Liver (tissue), 9 donors: ENCODE measurements around the gene STK17A. TPM values are rescaled to one million over a fixed set of nuclear protein-coding genes. Genes with fewer than 3 reads are reported as not detected.

Source experiments
- DNase-seq: peaks from one replicate; pipeline ENCODE4 v3.0.0-alpha.2; 2017; ENCODE audit warnings: low spot score
- H3K27ac ChIP-seq, 2 donors: one replicate each; pipeline ENCODE4 v1.7.0; 2013; ENCODE audit warnings: inconsistent platforms in 2 of 2, low read length in 2 of 2, control low read depth in 1 of 2, low read depth in 1 of 2, mild to moderate bottlenecking in 1 of 2
- H3K27me3 ChIP-seq, 4 donors: one replicate each; pipeline versions ENCODE4 v1.6.1 to v1.7.0; 2013; ENCODE audit warnings: low read length in 3 of 4, inconsistent platforms in 1 of 4, mild to moderate bottlenecking in 1 of 4, moderate library complexity in 1 of 4; ENCODE audit not compliant: control insufficient read depth in 4 of 4, insufficient read depth in 4 of 4
- H3K36me3 ChIP-seq, 4 donors: one replicate each; pipeline versions ENCODE4 v1.6.1 to v1.7.0; 2013; ENCODE audit warnings: low read length in 3 of 4, mild to moderate bottlenecking in 3 of 4, low read depth in 1 of 4, moderate library complexity in 1 of 4; ENCODE audit not compliant: control insufficient read depth in 4 of 4, insufficient read depth in 3 of 4
- H3K4me1 ChIP-seq, 4 donors: one replicate each; pipeline versions ENCODE4 v1.6.1 to v1.7.0; 2013; ENCODE audit warnings: low read length in 3 of 4, mild to moderate bottlenecking in 3 of 4, moderate library complexity in 1 of 4; ENCODE audit not compliant: control insufficient read depth in 4 of 4, insufficient read depth in 4 of 4
- H3K4me3 ChIP-seq, 3 donors: one replicate each; pipeline versions ENCODE4 v1.6.1 to v1.7.0; 2013; ENCODE audit warnings: low read length in 3 of 3, control low read depth in 1 of 3, low read depth in 1 of 3, mild to moderate bottlenecking in 1 of 3
- H3K9ac ChIP-seq, 2 donors: one replicate each; pipeline ENCODE4 v1.7.0; 2013; ENCODE audit warnings: low read length in 2 of 2, mild to moderate bottlenecking in 2 of 2, moderate library complexity in 2 of 2, control low read depth in 1 of 2, low read depth in 1 of 2
- H3K9me3 ChIP-seq, 4 donors: one replicate each; pipeline versions ENCODE4 v1.6.1 to v1.7.0; 2013; ENCODE audit warnings: low read length in 3 of 4; ENCODE audit not compliant: control insufficient read depth in 4 of 4
- EGR1 ChIP-seq, 2 donors: IDR thresholded peaks; 2 replicates each; pipeline ENCODE4 v1.6.1; 2016 to 2018; ENCODE audit warnings: antibody characterized with exemption in 2 of 2, low read depth in 2 of 2
- FOXA1 ChIP-seq: IDR thresholded peaks from 2 replicates; pipeline ENCODE4 v1.6.1; 2016; ENCODE audit warnings: antibody characterized with exemption
- GABPA ChIP-seq, 2 donors: IDR thresholded peaks in 1 of 2; conservative IDR thresholded peaks in 1 of 2; 2 replicates each; pipeline ENCODE4 v1.6.1; 2016; ENCODE audit warnings: antibody characterized with exemption in 2 of 2, mild to moderate bottlenecking in 1 of 2, moderate library complexity in 1 of 2
- HNF4A ChIP-seq, 2 donors: conservative IDR thresholded peaks; 2 replicates each; pipeline ENCODE4 v1.6.1; 2016; ENCODE audit warnings: antibody characterized with exemption in 2 of 2, mild to moderate bottlenecking in 2 of 2
- HNF4G ChIP-seq: IDR thresholded peaks from 2 replicates; pipeline ENCODE4 v1.6.1; 2016; ENCODE audit warnings: antibody characterized with exemption
- RXRA ChIP-seq, 2 donors: IDR thresholded peaks; 2 replicates each; pipeline ENCODE4 v1.6.1; 2017 to 2018; ENCODE audit warnings: antibody characterized with exemption in 2 of 2, mild to moderate bottlenecking in 1 of 2
- SP1 ChIP-seq: IDR thresholded peaks from 2 replicates; pipeline ENCODE4 v1.6.1; 2018; ENCODE audit warnings: antibody characterized with exemption, mild to moderate bottlenecking
- TAF1 ChIP-seq: conservative IDR thresholded peaks from 2 replicates; pipeline ENCODE4 v1.6.1; 2016; ENCODE audit warnings: antibody characterized with exemption, mild to moderate bottlenecking
- YY1 ChIP-seq: IDR thresholded peaks from 2 replicates; pipeline ENCODE4 v1.6.1; 2016; ENCODE audit warnings: antibody characterized with exemption, mild to moderate bottlenecking
- WGBS: extraction: QIAGEN DNeasy Blood & Tissue Kit; methylation state at CpG from one replicate; pipeline ENCODE4 v1.1.7; 2013; 5-methylcytosine and 5-hydroxymethylcytosine counted together
- polyA plus RNA-seq, 2 donors: library from polyadenylated mRNA; stranded (reverse) in 1 of 2; unstranded in 1 of 2; fragments of 200-250 nt in 1 of 2; fragments of >200 nt in 1 of 2; fragmentation: Nextera tagmentation in 1 of 2; extraction: Ambion mirVana in 1 of 2; gene quantifications; one replicate each; pipeline versions ENCODE4 v1.2.1 to v1.2.3, GENCODE V29; 2013 to 2015
- total RNA-seq, 2 donors: library from RNA; depleted of rRNA; stranded (reverse); fragments of >200 nt; gene quantifications; one replicate each; pipeline ENCODE4 v1.2.3, GENCODE V29; 2014
- TF ChIP-seq, protein P1 (sequence below): IDR thresholded peaks from 2 replicates; pipeline ENCODE4 v1.6.1; 2016; ENCODE audit warnings: antibody characterized with exemption
- TF ChIP-seq, protein P2 (sequence below): IDR thresholded peaks from 2 replicates; pipeline ENCODE4 v1.6.1; 2016; ENCODE audit warnings: antibody characterized with exemption
- TF ChIP-seq, protein P3 (sequence below): IDR thresholded peaks from 2 replicates; pipeline ENCODE4 v1.6.1; 2016; ENCODE audit warnings: antibody characterized with exemption
- TF ChIP-seq, protein P4 (sequence below): IDR thresholded peaks from 2 replicates; pipeline ENCODE4 v1.6.1; 2016; ENCODE audit warnings: antibody characterized with exemption, mild to moderate bottlenecking
- donor health status: healthy.
- donor health status: healthy.
- donor health status: healthy.
- donor health status: healthy.
- donor health status: healthy.

The STK17A gene
- total and polyA plus RNA-seq, 4 donors: 3.0 to 18.2 (median 7.2) TPM

DNA sequence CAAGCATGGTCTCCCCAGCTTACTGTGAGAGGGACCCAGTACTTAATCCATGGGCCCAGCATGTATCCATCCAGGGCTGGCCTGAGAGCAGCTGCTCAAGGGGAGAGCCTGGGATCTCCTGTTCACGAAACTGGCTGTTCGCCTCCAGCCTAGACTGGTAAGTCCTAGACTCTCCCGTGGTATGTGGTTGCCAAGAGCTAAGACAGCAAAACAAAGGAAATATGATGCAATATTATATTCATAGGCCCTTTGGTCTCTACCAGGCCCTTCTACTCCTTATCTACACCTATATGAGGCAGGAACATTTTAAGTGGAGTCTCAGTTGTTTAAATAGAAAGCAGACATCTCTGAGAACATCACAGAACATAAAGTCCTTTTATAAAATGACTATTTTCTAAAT is 28.9 kb upstream of the STK17A start:
- Histone ChIP-seq H3K36me3 (no peaks in the 10 kb centered on the region), H3K4me3 (no peak overlapping the region), H3K27me3 (no peaks in the 10 kb centered on the region), H3K27ac (no peak overlapping the region), H3K9ac (no peak overlapping the region), H3K9me3 (no peaks in the 10 kb centered on the region), H3K4me1 (no peaks in the 10 kb centered on the region)
- DNase-seq: no peak
- 80% methylated on average over 3 of the region's 3 CpGs for WGBS
- TF ChIP-seq, protein P1, sequence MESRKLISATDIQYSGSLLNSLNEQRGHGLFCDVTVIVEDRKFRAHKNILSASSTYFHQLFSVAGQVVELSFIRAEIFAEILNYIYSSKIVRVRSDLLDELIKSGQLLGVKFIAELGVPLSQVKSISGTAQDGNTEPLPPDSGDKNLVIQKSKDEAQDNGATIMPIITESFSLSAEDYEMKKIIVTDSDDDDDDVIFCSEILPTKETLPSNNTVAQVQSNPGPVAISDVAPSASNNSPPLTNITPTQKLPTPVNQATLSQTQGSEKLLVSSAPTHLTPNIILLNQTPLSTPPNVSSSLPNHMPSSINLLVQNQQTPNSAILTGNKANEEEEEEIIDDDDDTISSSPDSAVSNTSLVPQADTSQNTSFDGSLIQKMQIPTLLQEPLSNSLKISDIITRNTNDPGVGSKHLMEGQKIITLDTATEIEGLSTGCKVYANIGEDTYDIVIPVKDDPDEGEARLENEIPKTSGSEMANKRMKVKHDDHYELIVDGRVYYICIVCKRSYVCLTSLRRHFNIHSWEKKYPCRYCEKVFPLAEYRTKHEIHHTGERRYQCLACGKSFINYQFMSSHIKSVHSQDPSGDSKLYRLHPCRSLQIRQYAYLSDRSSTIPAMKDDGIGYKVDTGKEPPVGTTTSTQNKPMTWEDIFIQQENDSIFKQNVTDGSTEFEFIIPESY: no peak
- TF ChIP-seq FOXA1: no peak
- TF ChIP-seq HNF4G: no peak
- TF ChIP-seq, protein P2, sequence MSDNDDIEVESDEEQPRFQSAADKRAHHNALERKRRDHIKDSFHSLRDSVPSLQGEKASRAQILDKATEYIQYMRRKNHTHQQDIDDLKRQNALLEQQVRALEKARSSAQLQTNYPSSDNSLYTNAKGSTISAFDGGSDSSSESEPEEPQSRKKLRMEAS: no peak
- no peak for TF ChIP-seq SP1

DNA sequence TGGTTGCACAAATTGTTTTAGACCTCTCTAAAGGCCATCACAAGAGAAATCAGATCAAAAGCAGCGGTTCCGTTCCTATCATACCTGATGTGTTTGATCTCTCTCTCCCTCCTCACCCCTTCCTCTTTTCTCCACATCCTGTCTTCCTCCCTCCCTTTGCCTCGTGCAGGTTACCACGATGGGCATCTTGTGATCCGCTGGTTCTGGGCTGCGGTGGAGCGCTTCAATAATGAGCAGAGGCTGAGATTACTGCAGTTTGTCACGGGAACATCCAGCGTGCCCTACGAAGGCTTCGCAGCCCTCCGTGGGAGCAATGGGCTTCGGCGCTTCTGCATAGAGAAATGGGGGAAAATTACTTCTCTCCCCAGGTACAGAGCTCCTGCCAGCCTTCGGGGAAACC is 28.5 kb upstream of the STK17A start:
- H3K4me1 ChIP-seq: no peaks in the 10 kb centered on the region
- WGBS: 86% methylated on average over 15 of the region's 15 CpGs
- no peaks in the 10 kb centered on the region for H3K36me3 ChIP-seq
- no peaks in the 10 kb centered on the region for H3K27me3 ChIP-seq
- no peak for TF ChIP-seq HNF4A (conservative IDR thresholded peaks at IDR 0.05)
- TF ChIP-seq, protein P1: no peak
- TF ChIP-seq EGR1 (IDR thresholded peaks at IDR 0.05; ENCODE audit: low read depth in 2 of 2): no peak
- TF ChIP-seq FOXA1: no peak
- TF ChIP-seq, protein P3, sequence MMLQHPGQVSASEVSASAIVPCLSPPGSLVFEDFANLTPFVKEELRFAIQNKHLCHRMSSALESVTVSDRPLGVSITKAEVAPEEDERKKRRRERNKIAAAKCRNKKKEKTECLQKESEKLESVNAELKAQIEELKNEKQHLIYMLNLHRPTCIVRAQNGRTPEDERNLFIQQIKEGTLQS: no peak
- TF ChIP-seq RXRA (IDR thresholded peaks at IDR 0.05): no peak
- TF ChIP-seq YY1: no peak
- TF ChIP-seq, protein P4, sequence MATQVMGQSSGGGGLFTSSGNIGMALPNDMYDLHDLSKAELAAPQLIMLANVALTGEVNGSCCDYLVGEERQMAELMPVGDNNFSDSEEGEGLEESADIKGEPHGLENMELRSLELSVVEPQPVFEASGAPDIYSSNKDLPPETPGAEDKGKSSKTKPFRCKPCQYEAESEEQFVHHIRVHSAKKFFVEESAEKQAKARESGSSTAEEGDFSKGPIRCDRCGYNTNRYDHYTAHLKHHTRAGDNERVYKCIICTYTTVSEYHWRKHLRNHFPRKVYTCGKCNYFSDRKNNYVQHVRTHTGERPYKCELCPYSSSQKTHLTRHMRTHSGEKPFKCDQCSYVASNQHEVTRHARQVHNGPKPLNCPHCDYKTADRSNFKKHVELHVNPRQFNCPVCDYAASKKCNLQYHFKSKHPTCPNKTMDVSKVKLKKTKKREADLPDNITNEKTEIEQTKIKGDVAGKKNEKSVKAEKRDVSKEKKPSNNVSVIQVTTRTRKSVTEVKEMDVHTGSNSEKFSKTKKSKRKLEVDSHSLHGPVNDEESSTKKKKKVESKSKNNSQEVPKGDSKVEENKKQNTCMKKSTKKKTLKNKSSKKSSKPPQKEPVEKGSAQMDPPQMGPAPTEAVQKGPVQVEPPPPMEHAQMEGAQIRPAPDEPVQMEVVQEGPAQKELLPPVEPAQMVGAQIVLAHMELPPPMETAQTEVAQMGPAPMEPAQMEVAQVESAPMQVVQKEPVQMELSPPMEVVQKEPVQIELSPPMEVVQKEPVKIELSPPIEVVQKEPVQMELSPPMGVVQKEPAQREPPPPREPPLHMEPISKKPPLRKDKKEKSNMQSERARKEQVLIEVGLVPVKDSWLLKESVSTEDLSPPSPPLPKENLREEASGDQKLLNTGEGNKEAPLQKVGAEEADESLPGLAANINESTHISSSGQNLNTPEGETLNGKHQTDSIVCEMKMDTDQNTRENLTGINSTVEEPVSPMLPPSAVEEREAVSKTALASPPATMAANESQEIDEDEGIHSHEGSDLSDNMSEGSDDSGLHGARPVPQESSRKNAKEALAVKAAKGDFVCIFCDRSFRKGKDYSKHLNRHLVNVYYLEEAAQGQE: no peak
- TF ChIP-seq GABPA (IDR thresholded peaks at IDR 0.05 in 1 of 2, conservative IDR thresholded peaks at IDR 0.05 in 1 of 2): no peak
- no peak for TF ChIP-seq TAF1
- no peak for TF ChIP-seq SP1
- no peak overlapping the region for H3K4me3 ChIP-seq
- H3K27ac ChIP-seq: no peak overlapping the region
- H3K9me3 ChIP-seq: no peaks in the 10 kb centered on the region
- no peak for DNase-seq
- no peak overlapping the region for H3K9ac ChIP-seq
